Loucy (cell line): ENCODE measurements around the gene STON1.

Source experiments
- H2AFZ ChIP-seq: fragments of 200-600 bp; sonication (generic); 2 replicates; pipeline ENCODE4 v1.6.0; 2016; ENCODE audit warnings: antibody characterized with exemption, mild to moderate bottlenecking, low read length, moderate library complexity
- H3F3A ChIP-seq: fragments of 200-600 bp; 2 replicates; pipeline ENCODE4 v1.6.0; 2016; ENCODE audit warnings: antibody characterized with exemption, low read depth, mild to moderate bottlenecking
- H3K27me3 ChIP-seq: fragments of 200-600 bp; sonication (generic); 2 replicates; pipeline ENCODE4 v1.6.1; 2014; ENCODE audit warnings: low read length, mild to moderate bottlenecking; ENCODE audit not compliant: insufficient read depth, poor library complexity, severe bottlenecking
- H3K36me3 ChIP-seq: fragments of 200-600 bp; sonication (generic); 2 replicates; pipeline ENCODE4 v1.6.1; 2016; ENCODE audit warnings: low read length; ENCODE audit not compliant: insufficient read depth
- H3K4me1 ChIP-seq: fragments of 200-600 bp; sonication (generic); 2 replicates; pipeline ENCODE4 v1.5.1; 2014; ENCODE audit warnings: low read length, mild to moderate bottlenecking; ENCODE audit not compliant: insufficient read depth, poor library complexity, severe bottlenecking
- H3K4me2 ChIP-seq: fragments of 200-600 bp; sonication (generic); 2 replicates; pipeline ENCODE4 v1.6.0; 2014; ENCODE audit warnings: antibody characterized with exemption, low read length, low read depth, mild to moderate bottlenecking; ENCODE audit not compliant: poor library complexity, severe bottlenecking
- H3K4me3 ChIP-seq: fragments of 200-600 bp; sonication (generic); 2 replicates; pipeline ENCODE4 v1.5.1; 2014; ENCODE audit warnings: low read length, mild to moderate bottlenecking, mixed read lengths; ENCODE audit not compliant: poor library complexity, severe bottlenecking
- H3K79me2 ChIP-seq: fragments of 200-600 bp; sonication (generic); 2 replicates; pipeline ENCODE4 v1.6.1; 2014; ENCODE audit warnings: low read length; ENCODE audit not compliant: insufficient read depth
- H3K9ac ChIP-seq: fragments of 200-600 bp; sonication (generic); 2 replicates; pipeline ENCODE4 v1.6.0; 2014; ENCODE audit warnings: mild to moderate bottlenecking, low read depth, low read length, moderate library complexity; ENCODE audit not compliant: poor library complexity, severe bottlenecking
- H3K9me2 ChIP-seq: fragments of 200-600 bp; sonication (generic); replicated peaks from 2 replicates; pipeline ENCODE4 v1.6.1; 2016; ENCODE audit warnings: low read depth, low read length, mixed read lengths
- H3K9me3 ChIP-seq: fragments of 200-600 bp; sonication (generic); 2 replicates; pipeline ENCODE4 v1.6.1; 2014; ENCODE audit warnings: mild to moderate bottlenecking, antibody characterized with exemption, low read length, low read depth; ENCODE audit not compliant: insufficient read depth
- H4K20me1 ChIP-seq: fragments of 200-600 bp; sonication (generic); 2 replicates; pipeline ENCODE4 v1.6.0; 2014; ENCODE audit warnings: antibody characterized with exemption, low read length, mild to moderate bottlenecking; ENCODE audit not compliant: insufficient read depth, poor library complexity, severe bottlenecking
- CTCF ChIP-seq: fragments of 200-600 bp; sonication (generic); conservative IDR thresholded peaks from 2 replicates; pipeline ENCODE4 v1.5.1; 2014; ENCODE audit warnings: mild to moderate bottlenecking, antibody characterized with exemption, low read length
- EZH2phosphoT487 ChIP-seq: fragments of 200-600 bp; IDR thresholded peaks from 2 replicates; pipeline ENCODE4 v1.6.1; 2018; ENCODE audit warnings: antibody characterized with exemption, mild to moderate bottlenecking, moderate library complexity, borderline replicate concordance

Gene STON1

GRCh38 chr2:48633143-48633542 lies 103.2 kb downstream of the STON1 start:
- Histone ChIP-seq H3K9ac (no peak overlapping the region), H3K4me2 (no peak overlapping the region), H2AFZ (no peak overlapping the region), H3K9me2 (no peaks in the 10 kb centered on the region), H3F3A (no peaks in the 10 kb centered on the region), H4K20me1 (no peaks in the 10 kb centered on the region), H3K9me3 (no peaks in the 10 kb centered on the region), H3K4me3 (no peak overlapping the region), H3K4me1 (no peaks in the 10 kb centered on the region), H3K27me3 (no peaks in the 10 kb centered on the region), H3K36me3 (no peaks in the 10 kb centered on the region), H3K79me2 (no peaks in the 10 kb centered on the region)
- TF ChIP-seq EZH2phosphoT487 (no peak), CTCF (no peak)

- H2AFZ ChIP-seq = no peak overlapping the region
- H3K4me2 ChIP-seq = no peak overlapping the region
- H4K20me1 ChIP-seq = no peaks in the 10 kb centered on the region
- no peaks in the 10 kb centered on the region for H3K4me1 ChIP-seq
- H3K9me3 ChIP-seq = no peaks in the 10 kb centered on the region
- H3K27me3 ChIP-seq = no peaks in the 10 kb centered on the region
- H3K4me3 ChIP-seq = no peak overlapping the region
- no peaks in the 10 kb centered on the region for H3K9me2 ChIP-seq
- H3K9ac ChIP-seq = no peak overlapping the region
- no peaks in the 10 kb centered on the region for H3K79me2 ChIP-seq
- no peaks in the 10 kb centered on the region for H3F3A ChIP-seq
- H3K36me3 ChIP-seq = no peaks in the 10 kb centered on the region
- TF ChIP-seq CTCF (no peak), EZH2phosphoT487 (no peak)
Observed at GRCh38 chr2:48635786-48636185, 105.8 kb downstream of the STON1 start.

- Histone ChIP-seq H3K4me2 (no peak overlapping the region), H3K79me2 (no peaks in the 10 kb centered on the region), H4K20me1 (no peaks in the 10 kb centered on the region), H3F3A (no peaks in the 10 kb centered on the region), H3K4me3 (no peak overlapping the region), H3K9me2 (no peaks in the 10 kb centered on the region), H3K4me1 (no peaks in the 10 kb centered on the region), H2AFZ (no peak overlapping the region), H3K27me3 (no peaks in the 10 kb centered on the region), H3K9ac (no peak overlapping the region), H3K36me3 (no peaks in the 10 kb centered on the region), H3K9me3 (no peaks in the 10 kb centered on the region)
- TF ChIP-seq EZH2phosphoT487 = no peak
- TF ChIP-seq CTCF = no peak
Observed at GRCh38 chr2:48638261-48638660, 108.3 kb downstream of the STON1 start.
